HCT116 (cell line): ENCODE data around the gene TCF20. TPM values are rescaled to one million over a fixed set of nuclear protein-coding genes. Genes with fewer than 3 reads are reported as not detected.

Source experiments
- ATAC-seq: fragments of 200-7000 bp; cut with Tn5 transposase; 2 replicates; pipeline ENCODE4 v1.9.1; 2020; ENCODE audit warnings: mild to moderate bottlenecking, moderate library complexity
- BruUV-seq: library from RNA; stranded (reverse); fragments of 400-500 nt; replicated peaks from 2 replicates; lab custom pipeline; 2021; lab: Mats Ljungman, UMichigan
- CTCF ChIA-PET: fragments of 300-600 bp; sonication (Branson Sonifier 250); formaldehyde crosslinking; loops from one replicate; lab custom pipeline; 2021; ENCODE audit warnings: antibody characterized with exemption; lab: Charles Lee
- POLR2A ChIA-PET: fragments of 300-600, 350-600 bp; sonication (Branson Sonifier 250); formaldehyde crosslinking; loops from one replicate; lab custom pipeline; 2021; ENCODE audit warnings: antibody characterized with exemption; lab: Charles Lee
- RAD21 ChIA-PET, 2 experiments: fragments of 300-600 bp; sonication (Branson Sonifier 250); formaldehyde crosslinking; loops; one replicate each; lab custom pipeline; 2023; ENCODE audit warnings: low total read pairs in 2 of 2; ENCODE audit not compliant: uncharacterized antibody in 2 of 2, unreplicated experiment in 2 of 2, low non-redundant PET in 1 of 2; lab: Charles Lee
- DNase-seq: peaks from one replicate; pipeline ENCODE4 v3.0.0-alpha.2; 2010; ENCODE audit warnings: low read depth, low spot score
- H2AFZ ChIP-seq: fragments of 200-600 bp; shearing (Covaris generic), sonication (generic); 2 replicates; pipeline ENCODE4 v1.6.1; 2017; ENCODE audit warnings: low read depth, mixed run types, mixed read lengths, antibody characterized with exemption, low read length; ENCODE audit not compliant: poor library complexity, severe bottlenecking
- H3K27ac ChIP-seq: 2 replicates; pipeline ENCODE4 v1.5.1; 2012; ENCODE audit warnings: low read depth, low read length
- H3K27me3 ChIP-seq: fragments of 200-600 bp; sonication (generic); 2 replicates; pipeline ENCODE4 v1.6.1; 2016; ENCODE audit warnings: mixed run types, low read length, mixed read lengths; ENCODE audit not compliant: insufficient read depth
- H3K36me3 ChIP-seq, 2 experiments: fragments of 200-500 bp in 1 of 2; fragments of 200-600 bp in 1 of 2; sonication (Bioruptor generic) in 1 of 2; sonication (generic) in 1 of 2; 2 replicates each; pipeline versions ENCODE4 v1.5.1 to v1.6.1; 2014 to 2016; ENCODE audit warnings: low read length in 2 of 2, inconsistent platforms in 1 of 2, mixed read lengths in 1 of 2, mixed run types in 1 of 2; ENCODE audit not compliant: insufficient read depth in 2 of 2, control insufficient read depth in 1 of 2
- H3K4me1 ChIP-seq, 2 experiments: fragments of 200-600 bp in 1 of 2; sonication (generic) in 1 of 2; 2 replicates each; pipeline versions ENCODE4 v1.5.1 to v1.6.1; 2012 to 2017; ENCODE audit warnings: low read length in 2 of 2, inconsistent platforms in 1 of 2, mild to moderate bottlenecking in 1 of 2, mixed read lengths in 1 of 2, mixed run types in 1 of 2, moderate library complexity in 1 of 2; ENCODE audit not compliant: insufficient read depth in 2 of 2, control insufficient read depth in 1 of 2
- H3K4me2 ChIP-seq: fragments of 200-600 bp; sonication (generic); 2 replicates; pipeline ENCODE4 v1.6.1; 2017; ENCODE audit warnings: mixed run types, low read length, mixed read lengths
- H3K4me3 ChIP-seq, 2 experiments: fragments of 200-600 bp in 1 of 2; sonication (generic) in 1 of 2; replicated peaks in 1 of 2; 2 replicates each; pipeline ENCODE4 v1.5.1; 2011 to 2016; ENCODE audit warnings: low read length in 2 of 2, control low read depth in 1 of 2, low read depth in 1 of 2, mild to moderate bottlenecking in 1 of 2, mixed read lengths in 1 of 2, mixed run types in 1 of 2
- H3K79me2 ChIP-seq: fragments of 200-600 bp; sonication (generic); 2 replicates; pipeline ENCODE4 v1.6.1; 2017; ENCODE audit warnings: mild to moderate bottlenecking, mixed run types, low read length, moderate library complexity, mixed read lengths; ENCODE audit not compliant: insufficient read depth
- H3K9ac ChIP-seq: fragments of 200-600 bp; sonication (generic); 2 replicates; pipeline ENCODE4 v1.6.1; 2016; ENCODE audit warnings: low read length, mixed read lengths
- H3K9me2 ChIP-seq: fragments of 200-600 bp; sonication (generic), shearing (Covaris generic); 2 replicates; pipeline ENCODE4 v1.6.1; 2017; ENCODE audit warnings: mixed run types, mild to moderate bottlenecking, moderate library complexity; ENCODE audit not compliant: insufficient read depth
- H3K9me3 ChIP-seq, 2 experiments: fragments of 200-500 bp in 1 of 2; fragments of 200-600 bp in 1 of 2; sonication (Bioruptor generic) in 1 of 2; sonication (generic) in 1 of 2; 2 replicates each; pipeline ENCODE4 v1.6.1; 2014 to 2017; ENCODE audit warnings: low read length in 2 of 2, mixed read lengths in 2 of 2, inconsistent platforms in 1 of 2, low read depth in 1 of 2, mild to moderate bottlenecking in 1 of 2, mixed run types in 1 of 2, moderate library complexity in 1 of 2; ENCODE audit not compliant: control insufficient read depth in 1 of 2, insufficient read depth in 1 of 2
- H4K20me1 ChIP-seq: fragments of 200-600 bp; sonication (generic), shearing (Covaris generic); 2 replicates; pipeline ENCODE4 v1.6.1; 2017; ENCODE audit warnings: mixed run types, mild to moderate bottlenecking, moderate library complexity; ENCODE audit not compliant: insufficient read depth
- ATF3 ChIP-seq: IDR thresholded peaks from 2 replicates; pipeline ENCODE4 v1.6.1; 2012
- CTCF ChIP-seq, 3 experiments: fragments of 200-600 bp in 1 of 3; sonication (generic) in 1 of 3; IDR thresholded peaks in 2 of 3; conservative IDR thresholded peaks in 1 of 3; 2 replicates each; pipeline ENCODE4 v1.5.1; 2012 to 2017; ENCODE audit warnings: low read depth in 2 of 3, low read length in 2 of 3, antibody characterized with exemption in 1 of 3, borderline replicate concordance in 1 of 3, control low read depth in 1 of 3, mild to moderate bottlenecking in 1 of 3, mixed read lengths in 1 of 3, mixed run types in 1 of 3, moderate library complexity in 1 of 3; ENCODE audit not compliant: insufficient read depth in 1 of 3
- EGR1 ChIP-seq: IDR thresholded peaks from 2 replicates; pipeline ENCODE4 v1.6.1; 2012; ENCODE audit warnings: low read depth
- FOSL1 ChIP-seq: IDR thresholded peaks from 2 replicates; pipeline ENCODE4 v1.6.1; 2012; ENCODE audit warnings: low read depth
- JUND ChIP-seq: IDR thresholded peaks from 2 replicates; pipeline ENCODE4 v1.6.1; 2012
- RAD21 ChIP-seq: IDR thresholded peaks from 2 replicates; pipeline ENCODE4 v1.6.1; 2012; ENCODE audit warnings: low read depth, mild to moderate bottlenecking
- REST ChIP-seq: IDR thresholded peaks from 2 replicates; pipeline ENCODE4 v1.6.1; 2012; ENCODE audit warnings: low read depth
- TCF7L2 ChIP-seq: IDR thresholded peaks from 2 replicates; pipeline ENCODE4 v1.7.0; 2011; ENCODE audit warnings: borderline replicate concordance, inconsistent platforms; ENCODE audit not compliant: insufficient read depth, insufficient read length; ENCODE audit errors: extremely low read depth
- ZBTB33 ChIP-seq: IDR thresholded peaks from 2 replicates; pipeline ENCODE4 v1.6.1; 2011; ENCODE audit warnings: mild to moderate bottlenecking, low read length, moderate library complexity; ENCODE audit not compliant: insufficient replicate concordance; ENCODE audit errors: extremely low read depth
- intact Hi-C: fragments of 100-400 bp; cut with micrococcal nuclease; formaldehyde crosslinking; loops from 2 replicates; pipeline ENCODE4 v1.10.0; 2022
- total RNA-seq: library from RNA; stranded (reverse); gene quantifications from one replicate; pipeline ENCODE4 v1.2.1, GENCODE V29; 2021; ENCODE audit not compliant: unreplicated experiment

The TCF20 gene
- total RNA-seq, 1 experiment from 2014 or later: 66.7 TPM

GRCh38 chr22:42249831-42250230 is 20.6 kb downstream of the TCF20 start (continued):
- no peak for TF ChIP-seq ATF3
- TF ChIP-seq FOSL1: no peak
- TF ChIP-seq, all 23 proteins: peak for 0

GRCh38 chr22:42248995-42249394 is 21.5 kb downstream of the TCF20 start:
- Histone ChIP-seq H3K27ac (no peak overlapping the region), H3K79me2 (peaks cover 92% of the 10 kb centered on the region), H3K9me2 (no peaks in the 10 kb centered on the region), H3K36me3 (no peaks in the 10 kb centered on the region), H3K4me1 (no peaks in the 10 kb centered on the region), H3K4me3 (no peak overlapping the region), H2AFZ (no peak overlapping the region), H3K9ac (no peak overlapping the region), H3K27me3 (no peaks in the 10 kb centered on the region), H3K9me3 (no peaks in the 10 kb centered on the region), H4K20me1 (peaks cover 4% of the 10 kb centered on the region), H3K4me2 (no peak overlapping the region)
- DNase-seq: no peak
- ATAC-seq: no peak
- BruUV-seq: no TSS peak
- RAD21 ChIA-PET: no interaction called here
- TF ChIP-seq EGR1: no peak
- TF ChIP-seq JUND: no peak
- no peak for TF ChIP-seq RAD21
- TF ChIP-seq FOSL1: no peak
- intact Hi-C loops: no loop called here
- POLR2A ChIA-PET: no interaction called here
- CTCF ChIA-PET: no interaction called here

- ChIA-PET POLR2A (no interaction called here), RAD21 (no interaction called here), CTCF (no interaction called here)
- BruUV-seq: no TSS peak
- H4K20me1 ChIP-seq: no peaks in the 10 kb centered on the region; the same call in 1 of the 2 replicates
- intact Hi-C loops: no loop called here
- no peaks in the 10 kb centered on the region for H3K27me3 ChIP-seq
- H3K4me1 ChIP-seq: no peaks in the 10 kb centered on the region
- no peak overlapping the region for H3K4me3 ChIP-seq
- H3K9me3 ChIP-seq: no peaks in the 10 kb centered on the region
- no peaks in the 10 kb centered on the region; a peak in 1 of 4 replicates for H3K36me3 ChIP-seq
- H3K27ac ChIP-seq: no peak overlapping the region
- H3K4me2 ChIP-seq: no peak overlapping the region
- no peak overlapping the region for H2AFZ ChIP-seq
- H3K9me2 ChIP-seq: no peaks in the 10 kb centered on the region
- no peak overlapping the region for H3K9ac ChIP-seq
- ATAC-seq (no peak), DNase-seq (no peak)
- peaks cover 91% of the 10 kb centered on the region for H3K79me2 ChIP-seq
- TF ChIP-seq CTCF (IDR thresholded peaks at IDR 0.05 in 2 of 3, conservative IDR thresholded peaks at IDR 0.05 in 1 of 3; ENCODE audit: borderline replicate concordance in 1 of 3, insufficient read depth in 1 of 3, low read depth in 2 of 3, low read length in 2 of 3) (no peak), ATF3 (no peak), FOSL1 (no peak), ZBTB33 (no peak), REST (no peak), TCF7L2 (no peak)
Measured at GRCh38 chr22:42247596-42247995, 22.9 kb downstream of the TCF20 start.
